Skin of body (tissue), 2 donors: ENCODE measurements around the gene NCAPD3. TPM values are rescaled to one million over a fixed set of nuclear protein-coding genes. Genes with fewer than 3 reads are reported as not detected.
A peak's percentile ranks its signal among the peaks of the same experiment; 100 is the strongest.
"Not testable (repeated sequence)": the region's sequence is repeated elsewhere in the genome, so short reads cannot be mapped to it uniquely, and the experiment has no call there.

Experiments used
- DNase-seq: peaks from one replicate; lab custom pipeline; 2025; lab: John Stamatoyannopoulos, UW
- total RNA-seq: library from RNA; depleted of rRNA; stranded (reverse); fragments of >200 nt; gene quantifications from one replicate; pipeline ENCODE4 v1.2.3, GENCODE V29; 2014

NCAPD3 gene
- total RNA-seq, 1 donor from 2014 or later: 22.2 TPM

DNA sequence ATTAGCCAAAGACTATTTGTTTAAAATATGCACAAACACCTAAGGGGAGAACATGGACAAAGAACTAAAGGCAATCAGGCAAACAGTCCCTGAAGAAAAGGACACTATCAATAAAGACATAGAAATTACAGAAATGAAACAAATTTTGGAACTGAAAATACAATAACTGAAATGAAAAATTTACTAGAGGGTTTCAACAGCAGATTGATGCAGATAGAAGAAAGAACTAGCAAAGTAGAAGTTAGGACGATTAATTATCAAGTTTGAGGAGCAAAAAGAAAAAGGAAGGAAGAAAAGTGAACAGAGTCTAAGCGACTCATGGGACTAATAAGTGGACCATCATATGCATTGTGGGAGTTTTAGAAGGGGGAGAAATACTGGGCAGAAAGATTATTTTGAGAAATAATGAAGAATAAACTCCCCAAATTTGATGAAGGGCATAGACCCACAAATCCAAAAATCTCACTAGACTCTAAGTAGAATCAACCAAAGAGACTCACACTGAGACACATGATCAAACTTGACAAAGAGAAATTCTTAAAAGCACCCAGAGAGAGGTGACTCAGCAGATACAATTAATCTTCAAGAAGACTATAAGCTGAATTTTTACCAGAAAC is 92.0 kb downstream of the NCAPD3 start:
- DNase-seq: no peak

DNA sequence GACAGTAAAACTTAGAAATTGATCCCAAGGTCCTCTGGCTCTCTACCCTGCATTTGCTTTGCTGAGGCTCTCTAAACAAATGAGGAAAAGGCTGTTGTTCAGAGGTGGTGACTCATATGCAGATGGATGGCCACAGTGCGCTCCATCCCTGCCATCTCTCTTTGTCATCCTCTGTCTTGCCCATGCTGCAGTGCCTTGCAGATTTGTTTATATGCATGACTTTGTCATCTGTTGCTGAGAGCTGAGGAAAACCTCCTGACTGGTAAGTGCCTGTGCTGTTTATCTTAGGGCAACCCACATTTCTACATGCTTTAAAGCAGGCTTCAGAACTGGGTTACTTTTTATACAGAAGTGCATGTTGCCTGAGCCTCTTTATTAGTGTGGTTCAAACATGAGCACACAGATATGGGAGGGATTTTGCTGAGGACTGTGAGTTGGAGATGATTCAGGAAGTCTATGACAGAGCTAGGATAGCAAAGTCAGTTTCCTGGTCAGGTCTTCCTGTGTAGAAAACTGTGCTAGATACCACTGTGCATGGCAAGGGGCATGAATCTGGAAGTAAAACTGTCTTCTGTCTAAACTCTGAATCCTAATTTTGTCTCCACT is 97.4 kb downstream of the NCAPD3 start:
- DNase-seq: no peak

DNA sequence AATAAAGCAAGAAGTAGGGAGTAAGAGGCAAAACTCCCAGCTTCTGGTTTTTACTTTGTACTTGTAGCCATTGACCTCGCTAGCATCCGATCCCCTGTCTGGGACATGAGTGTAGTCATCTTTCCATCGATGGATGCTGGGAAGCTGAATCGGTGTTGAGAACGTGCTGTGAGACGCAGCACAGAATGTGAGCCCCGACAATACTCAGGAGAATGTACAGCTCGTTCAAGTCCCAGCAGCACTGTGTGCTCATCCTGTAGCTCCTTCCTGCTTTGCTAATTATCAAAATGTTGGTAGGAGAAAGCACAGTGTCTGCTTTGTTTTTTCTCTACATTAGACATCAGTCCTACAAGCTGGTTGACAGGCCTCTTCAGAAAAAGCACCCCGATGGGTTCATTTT is 98.3 kb downstream of the NCAPD3 start:
- DNase-seq: no peak

DNA sequence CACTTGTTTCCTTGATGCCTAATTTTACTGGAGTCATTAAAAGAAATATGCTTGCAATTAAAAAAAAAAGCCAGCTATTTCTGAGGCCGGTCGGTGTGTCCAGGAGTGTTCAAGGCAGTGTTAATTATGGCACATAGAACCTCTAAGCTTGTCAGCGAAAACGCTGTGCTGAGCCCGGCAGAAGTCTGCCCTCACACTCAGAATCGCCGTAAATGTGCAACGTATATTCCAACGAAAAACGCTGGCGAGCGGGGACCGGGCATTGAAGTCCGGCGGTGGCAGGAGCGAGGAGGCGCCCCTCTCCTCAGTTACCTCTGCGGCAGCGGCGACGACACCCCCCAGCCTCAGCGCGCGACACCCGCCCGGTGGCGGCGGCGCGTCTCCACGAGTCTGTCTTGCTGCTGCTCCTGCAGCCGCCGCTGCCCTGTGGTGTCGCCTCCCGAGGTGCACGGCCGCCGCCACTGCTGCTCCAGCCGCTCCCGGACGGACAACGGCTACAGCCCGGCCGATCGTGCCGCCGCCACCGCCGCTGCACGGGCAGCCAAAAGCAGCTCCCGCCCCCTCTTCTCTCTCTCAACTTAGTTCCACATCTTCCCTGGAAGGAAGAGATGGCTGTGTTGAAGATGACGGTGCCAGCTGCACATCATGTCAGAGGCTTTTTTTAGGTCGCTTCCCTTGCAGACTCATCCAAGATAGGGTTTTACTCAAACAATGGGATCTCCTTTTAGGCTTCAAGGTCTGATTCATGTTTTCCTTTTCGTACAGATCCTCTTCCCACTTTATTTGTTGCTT is 98.9 kb downstream of the NCAPD3 start:
- peak; percentile 19 for DNase-seq

DNA sequence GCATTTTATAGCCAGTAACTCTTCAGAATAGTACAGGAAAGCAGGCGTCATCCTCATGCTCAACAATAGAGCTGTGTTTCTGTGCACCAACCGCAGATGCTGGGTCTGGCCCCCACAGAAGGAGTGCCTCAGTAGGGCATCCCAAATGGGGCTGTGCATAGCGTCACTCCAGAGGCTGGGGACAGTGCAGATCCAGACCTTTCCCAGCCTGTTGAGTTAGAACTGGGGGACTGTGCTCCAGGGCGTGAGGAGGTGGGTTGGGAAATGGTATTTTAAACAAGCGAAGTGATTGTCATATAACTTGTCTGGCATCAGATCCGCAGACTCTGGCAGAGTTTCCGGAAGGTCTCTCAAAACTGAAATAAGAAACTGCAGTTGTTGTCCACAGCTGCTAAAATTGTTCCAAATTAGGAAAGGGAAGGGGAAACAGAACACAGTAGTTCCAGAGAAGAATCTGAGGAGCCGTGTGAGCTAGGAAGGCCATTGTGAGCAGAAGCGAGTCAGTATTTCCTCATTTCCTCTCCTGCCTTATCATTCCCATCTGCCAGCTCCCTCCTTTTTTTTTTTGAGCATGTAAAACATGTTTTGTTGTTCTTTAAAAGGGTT is 102.7 kb downstream of the NCAPD3 start:
- DNase-seq: peak; percentile 83

DNA sequence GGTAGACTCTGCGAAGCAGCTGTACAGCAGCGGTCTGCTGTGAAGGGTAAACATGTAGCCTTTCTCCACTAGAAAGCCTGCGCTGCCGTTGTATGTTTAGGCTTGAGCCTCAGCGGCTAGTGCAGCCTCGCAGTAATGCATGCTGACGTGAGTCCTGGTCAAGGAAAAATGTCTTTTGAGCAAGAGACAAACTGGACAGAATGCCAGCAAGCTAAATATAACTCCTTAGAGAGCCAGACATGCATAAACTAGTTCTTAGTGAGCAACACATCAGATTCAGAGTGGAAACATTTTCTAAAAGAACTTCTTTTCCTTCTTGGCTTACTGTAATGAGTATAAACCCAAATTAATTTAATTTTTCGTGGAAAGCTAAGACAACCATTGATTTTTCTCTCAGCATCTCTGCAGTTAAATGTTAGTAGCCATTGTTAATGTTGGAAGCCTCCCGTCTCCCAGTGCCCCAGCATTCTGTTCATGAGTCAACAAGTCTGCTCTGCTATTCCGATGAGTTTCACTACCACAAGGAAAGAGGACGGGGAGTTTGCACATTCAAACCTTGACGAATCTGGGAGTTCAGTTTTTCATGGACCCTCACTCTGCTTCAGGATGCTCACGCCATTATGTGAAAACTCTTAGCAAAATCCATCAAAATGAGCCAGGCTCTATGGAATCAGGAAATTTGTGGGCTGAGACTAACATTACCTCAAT is 103.5 kb downstream of the NCAPD3 start:
- DNase-seq: peak; percentile 70

DNA sequence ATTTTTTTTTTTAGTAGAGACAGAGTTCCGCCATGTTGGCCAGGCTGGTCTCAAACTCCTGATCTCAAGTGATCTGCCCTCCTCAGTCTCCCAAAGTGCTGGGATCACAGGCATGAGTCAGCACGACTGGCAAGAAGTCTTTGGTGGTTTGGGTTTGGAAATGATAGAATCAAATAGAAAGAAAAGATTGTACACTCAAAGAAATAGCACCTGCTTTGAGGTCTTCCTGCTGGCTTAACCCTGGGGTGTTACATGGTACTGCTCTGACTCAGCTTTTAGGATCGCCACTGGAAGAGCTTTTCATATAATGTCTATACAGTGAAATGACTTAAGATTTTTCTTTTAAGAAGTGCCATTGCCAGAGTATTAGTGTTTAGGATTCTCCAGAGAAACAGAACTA is 104.7 kb downstream of the NCAPD3 start:
- DNase-seq: no peak

DNA sequence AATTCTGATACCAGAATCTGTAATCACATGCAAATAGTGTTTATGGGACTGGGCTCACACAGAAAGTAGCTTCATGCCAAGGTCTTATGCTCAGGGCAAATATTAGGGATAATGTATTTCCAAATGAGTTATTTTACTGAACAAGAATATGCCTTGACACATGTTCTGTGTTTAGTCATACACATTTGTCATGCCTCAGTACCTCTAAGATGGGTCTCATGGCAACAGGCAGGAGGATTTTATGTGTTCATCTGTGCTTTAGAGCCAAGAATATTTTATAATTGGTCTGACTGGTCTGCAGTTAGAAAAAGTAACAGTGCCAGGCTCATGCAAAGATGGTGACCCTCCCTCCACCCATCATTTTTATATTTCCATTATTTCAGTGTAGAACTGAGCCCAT is 105.8 kb downstream of the NCAPD3 start:
- no peak for DNase-seq

DNA sequence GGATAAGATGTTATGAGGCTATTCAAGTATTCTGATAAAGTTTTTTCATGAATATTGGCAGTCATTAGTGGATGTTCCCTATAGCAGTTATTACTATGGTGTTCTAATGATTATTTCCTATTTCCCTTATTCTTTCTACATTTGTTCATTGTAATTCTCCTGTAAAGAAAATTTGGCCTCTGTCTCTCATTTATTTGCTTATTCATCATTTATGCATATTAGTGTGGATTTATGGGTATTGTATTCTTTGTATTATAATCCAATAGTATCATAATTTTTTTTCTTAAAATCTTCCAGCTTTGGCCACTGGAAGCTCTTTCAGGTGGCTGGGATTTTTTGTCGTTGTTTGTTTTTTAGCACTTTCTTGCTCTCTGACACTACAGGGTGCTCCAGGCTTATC is 107.6 kb downstream of the NCAPD3 start:
- no peak for DNase-seq

DNA sequence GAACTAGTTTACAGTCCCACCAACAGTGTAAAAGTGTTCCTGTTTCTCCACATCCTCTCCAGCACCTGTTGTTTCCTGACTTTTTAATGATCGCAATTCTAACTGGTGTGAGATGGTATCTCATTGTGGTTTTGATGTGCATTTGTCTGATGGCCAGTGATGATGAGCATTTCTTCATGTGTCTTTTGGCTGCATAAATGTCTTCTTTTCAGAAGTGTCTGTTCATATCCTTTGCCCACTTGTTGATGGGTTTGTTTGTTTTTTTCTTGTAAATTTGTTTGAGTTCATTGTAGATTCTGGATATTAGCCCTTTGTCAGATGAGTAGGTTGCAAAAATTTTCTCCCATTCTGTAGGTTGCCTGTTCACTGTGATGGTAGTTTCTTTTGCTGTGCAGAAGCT is 110.0 kb downstream of the NCAPD3 start:
- DNase-seq: not testable (repeated sequence)

DNA sequence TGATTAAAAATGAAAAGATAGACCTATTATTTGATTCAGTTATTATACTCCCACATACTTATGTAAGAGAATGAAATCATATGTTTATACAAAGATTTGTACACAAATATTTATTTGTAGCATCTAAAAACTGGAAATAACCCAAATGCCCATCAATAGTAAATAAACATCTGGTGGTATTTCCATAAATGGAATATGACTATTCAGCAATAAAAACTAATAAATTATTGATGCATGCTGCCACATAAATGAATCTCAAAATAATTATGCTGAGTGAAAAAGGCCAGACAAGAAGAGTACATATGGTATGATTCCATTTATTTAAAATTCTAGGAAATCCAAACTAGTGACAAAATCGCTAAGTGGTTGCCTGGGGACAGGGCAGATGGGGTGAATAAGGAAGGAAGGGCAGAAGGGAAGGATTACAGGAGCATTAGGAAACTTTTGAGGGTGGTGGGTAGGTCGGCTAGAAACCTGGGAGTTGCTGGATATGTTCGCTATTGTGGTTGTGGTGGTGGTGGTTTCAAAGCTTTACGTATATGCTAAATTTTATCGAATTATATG is 113.4 kb downstream of the NCAPD3 start:
- no peak for DNase-seq

Other genes with a start within 250 kb of the NCAPD3 start
- 41.0 TPM for gene JAM3, start 154.9 kb downstream of the NCAPD3 start, total RNA-seq
- gene VPS26B, start 704 bp upstream of the NCAPD3 start, total RNA-seq: 33.2 TPM
- gene THYN1, start 29.4 kb upstream of the NCAPD3 start, total RNA-seq: 28.8 TPM
- gene ACAD8, start 29.6 kb upstream of the NCAPD3 start, total RNA-seq: 22.4 TPM
- gene GLB1L3, start 52.4 kb upstream of the NCAPD3 start, total RNA-seq: 0.39 TPM
- gene GLB1L2, start 108.0 kb upstream of the NCAPD3 start, total RNA-seq: 2.7 TPM
- 0.79 TPM for gene B3GAT1, start 188.3 kb upstream of the NCAPD3 start, total RNA-seq